DMS114 treated with DMSO at 0.1 percent for 48 hours (cell line): ENCODE data around the gene GINS2.

Experiments
- DNase-seq: peaks from one replicate; lab custom pipeline; 2025; ENCODE audit not compliant: unreplicated experiment; lab: John Stamatoyannopoulos, UW

The GINS2 gene

GRCh38 chr16:85716022-85716679 is 27.4 kb upstream of the GINS2 start:
- no peak for DNase-seq

GRCh38 chr16:85715169-85716021 is 26.6 kb upstream of the GINS2 start:
- no peak for DNase-seq

GRCh38 chr16:85712801-85713200 is 24.0 kb upstream of the GINS2 start:
- DNase-seq: no peak

GRCh38 chr16:85711982-85712587 is 23.3 kb upstream of the GINS2 start:
- DNase-seq: no peak

- no peak for DNase-seq
Observed at GRCh38 chr16:85710732-85711131, 22.0 kb upstream of the GINS2 start.

- DNase-seq: no peak
Observed at GRCh38 chr16:85709766-85710585, 21.2 kb upstream of the GINS2 start.

- DNase-seq: no peak
Observed at GRCh38 chr16:85708338-85708737, 19.6 kb upstream of the GINS2 start.

GRCh38 chr16:85707528-85708095 is 18.9 kb upstream of the GINS2 start:
- no peak for DNase-seq

GRCh38 chr16:85706449-85707034 is 17.8 kb upstream of the GINS2 start:
- no peak for DNase-seq

GRCh38 chr16:85704900-85705846 is 16.4 kb upstream of the GINS2 start:
- no peak for DNase-seq

- DNase-seq: no peak
Observed at GRCh38 chr16:85704011-85704410, 15.3 kb upstream of the GINS2 start.

GRCh38 chr16:85699628-85700027 is 10.9 kb upstream of the GINS2 start:
- DNase-seq: no peak

- DNase-seq: no peak
Observed at GRCh38 chr16:85698935-85699558, 10.3 kb upstream of the GINS2 start.

GRCh38 chr16:85698459-85698891 is 9.7 kb upstream of the GINS2 start:
- DNase-seq: no peak

GRCh38 chr16:85697431-85697830 is 8.7 kb upstream of the GINS2 start:
- DNase-seq: no peak

- DNase-seq: no peak
Observed at GRCh38 chr16:85696781-85697180, 8.0 kb upstream of the GINS2 start.

GRCh38 chr16:85695196-85696128 is 6.7 kb upstream of the GINS2 start:
- DNase-seq: no peak
